Hepatocyte (in vitro differentiated cells): ENCODE data around the gene MAGI2. TPM values are rescaled to one million over a fixed set of nuclear protein-coding genes. Genes with fewer than 3 reads are reported as not detected.

Source experiments
- DNase-seq: peaks from one replicate; pipeline ENCODE4 v3.0.0-alpha.2; 2016; ENCODE audit warnings: low spot score
- H2AFZ ChIP-seq: fragments of 200-600 bp; sonication (generic); 2 replicates; pipeline ENCODE4 v1.6.0; 2016; ENCODE audit warnings: antibody characterized with exemption, mild to moderate bottlenecking
- H3K27ac ChIP-seq: fragments of 200-600 bp; sonication (generic); 2 replicates; pipeline ENCODE4 v1.5.1; 2016; ENCODE audit warnings: mild to moderate bottlenecking
- H3K27me3 ChIP-seq: fragments of 200-600 bp; sonication (generic); 2 replicates; pipeline ENCODE4 v1.6.1; 2016
- H3K36me3 ChIP-seq: fragments of 200-600 bp; sonication (generic); replicated peaks from 2 replicates; pipeline ENCODE4 v1.5.1; 2016; ENCODE audit warnings: low read depth; ENCODE audit not compliant: insufficient read depth
- H3K4me1 ChIP-seq: fragments of 200-600 bp; sonication (generic); 2 replicates; pipeline ENCODE4 v1.5.1; 2016; ENCODE audit warnings: mild to moderate bottlenecking, moderate library complexity; ENCODE audit not compliant: insufficient read depth
- H3K4me2 ChIP-seq: fragments of 200-600 bp; sonication (generic); 2 replicates; pipeline ENCODE4 v1.6.0; 2016
- H3K4me3 ChIP-seq: fragments of 200-600 bp; sonication (generic); 2 replicates; pipeline ENCODE4 v1.5.1; 2016; ENCODE audit warnings: mild to moderate bottlenecking
- H3K79me2 ChIP-seq: fragments of 200-600 bp; sonication (generic); 2 replicates; pipeline ENCODE4 v1.6.0; 2017; ENCODE audit warnings: mild to moderate bottlenecking
- H3K9me2 ChIP-seq: fragments of 200-600 bp; sonication (generic); replicated peaks from 2 replicates; pipeline ENCODE4 v1.6.0; 2017; ENCODE audit warnings: mild to moderate bottlenecking; ENCODE audit not compliant: insufficient read depth
- H3K9me3 ChIP-seq: fragments of 200-600 bp; sonication (generic); 2 replicates; pipeline ENCODE4 v1.5.1; 2016; ENCODE audit warnings: low read depth, mild to moderate bottlenecking
- H4K20me1 ChIP-seq: fragments of 200-600 bp; sonication (generic); 2 replicates; pipeline ENCODE4 v1.6.0; 2016; ENCODE audit warnings: mild to moderate bottlenecking; ENCODE audit not compliant: insufficient read depth, poor library complexity, severe bottlenecking
- CTCF ChIP-seq: fragments of 200-600 bp; sonication (generic); IDR thresholded peaks from 2 replicates; pipeline ENCODE4 v1.5.1; 2016; ENCODE audit warnings: antibody characterized with exemption, mild to moderate bottlenecking; ENCODE audit not compliant: poor library complexity
- EZH2 ChIP-seq: fragments of 200-600 bp; sonication (generic); IDR thresholded peaks from 2 replicates; pipeline ENCODE4 v1.6.1; 2016; ENCODE audit warnings: antibody characterized with exemption, mild to moderate bottlenecking, borderline replicate concordance
- EZH2phosphoT487 ChIP-seq: fragments of 200-600 bp; sonication (generic); IDR thresholded peaks from one replicate; pipeline ENCODE4 v1.6.1; 2018; ENCODE audit warnings: antibody characterized with exemption, mild to moderate bottlenecking, low read depth, moderate library complexity; ENCODE audit not compliant: unreplicated experiment, severe bottlenecking
- WGBS: methylation state at CpG from one replicate; pipeline ENCODE4 v1.1.6; 2016; ENCODE audit warnings: low lambda C conversion rate; ENCODE audit errors: missing lambda C conversion rate; 5-methylcytosine and 5-hydroxymethylcytosine counted together
- polyA plus RNA-seq: library from polyadenylated mRNA; unstranded; fragments of >200 nt; fragmentation: Nextera tagmentation; extraction: Ambion mirVana; gene quantifications from 2 replicates; pipeline ENCODE4 v1.2.1, GENCODE V29; 2016
- total RNA-seq: library from RNA; depleted of rRNA; stranded (reverse); fragments of >200 nt; gene quantifications from 2 replicates; pipeline ENCODE4 v1.2.3, GENCODE V29; 2014

MAGI2 gene
- total and polyA plus RNA-seq, 2 experiments from 2014 or later, result 3.1 to 6.7 TPM

GRCh38 chr7:78115876-78116275, 1337.6 kb downstream of the MAGI2 start:
- H3K4me2 ChIP-seq, result no peak overlapping the region
- no peaks in the 10 kb centered on the region for H3K36me3 ChIP-seq
- no peak for DNase-seq
- H3K27ac ChIP-seq, result no peak overlapping the region
- no peaks in the 10 kb centered on the region for H3K9me3 ChIP-seq
- H3K4me3 ChIP-seq, result no peak overlapping the region
- H3K4me1 ChIP-seq, result no peaks in the 10 kb centered on the region
- no peaks in the 10 kb centered on the region for H4K20me1 ChIP-seq
- H3K9me2 ChIP-seq, result no peaks in the 10 kb centered on the region
- TF ChIP-seq EZH2 (no peak), CTCF (no peak), EZH2phosphoT487 (no peak)
- H3K79me2 ChIP-seq, result no peaks in the 10 kb centered on the region
- no peaks in the 10 kb centered on the region for H3K27me3 ChIP-seq
- H2AFZ ChIP-seq, result no peak overlapping the region

- Histone ChIP-seq H4K20me1 (no peaks in the 10 kb centered on the region), H3K36me3 (no peaks in the 10 kb centered on the region), H3K79me2 (no peaks in the 10 kb centered on the region), H2AFZ (no peak overlapping the region), H3K4me2 (no peak overlapping the region), H3K9me3 (no peaks in the 10 kb centered on the region), H3K9me2 (no peaks in the 10 kb centered on the region), H3K27me3 (no peaks in the 10 kb centered on the region), H3K4me3 (no peak overlapping the region), H3K27ac (no peak overlapping the region), H3K4me1 (no peaks in the 10 kb centered on the region)
- whole genome bisulfite sequencing, result 97% methylated on average over 1 of the region's 1 CpG
- TF ChIP-seq EZH2 (no peak), EZH2phosphoT487 (no peak), CTCF (no peak)
- no peak for DNase-seq
Measured at GRCh38 chr7:78114993-78115392, 1338.5 kb downstream of the MAGI2 start.

GRCh38 chr7:78112488-78112887, 1341.0 kb downstream of the MAGI2 start:
- H3K4me1 ChIP-seq, result no peaks in the 10 kb centered on the region
- no peaks in the 10 kb centered on the region for H4K20me1 ChIP-seq
- no peaks in the 10 kb centered on the region for H3K27me3 ChIP-seq
- no peak overlapping the region for H2AFZ ChIP-seq
- no peaks in the 10 kb centered on the region for H3K79me2 ChIP-seq
- H3K27ac ChIP-seq, result no peak overlapping the region
- DNase-seq, result no peak
- H3K9me3 ChIP-seq, result no peaks in the 10 kb centered on the region
- no peak overlapping the region for H3K4me3 ChIP-seq
- no peak overlapping the region for H3K4me2 ChIP-seq
- no peaks in the 10 kb centered on the region for H3K36me3 ChIP-seq
- no peaks in the 10 kb centered on the region for H3K9me2 ChIP-seq
- WGBS, result 85% methylated on average over 5 of the region's 5 CpGs
- TF ChIP-seq CTCF (no peak), EZH2phosphoT487 (no peak), EZH2 (no peak)

- no peak for DNase-seq
- no peaks in the 10 kb centered on the region for H3K36me3 ChIP-seq
- H3K9me2 ChIP-seq, result no peaks in the 10 kb centered on the region
- H2AFZ ChIP-seq, result no peak overlapping the region
- H3K79me2 ChIP-seq, result no peaks in the 10 kb centered on the region
- H3K9me3 ChIP-seq, result no peaks in the 10 kb centered on the region
- no peaks in the 10 kb centered on the region for H3K4me1 ChIP-seq
- no peak overlapping the region for H3K27ac ChIP-seq
- WGBS, result 61% methylated on average over 3 of the region's 3 CpGs
- no peak overlapping the region for H3K4me2 ChIP-seq
- no peaks in the 10 kb centered on the region for H4K20me1 ChIP-seq
- no peaks in the 10 kb centered on the region for H3K27me3 ChIP-seq
- H3K4me3 ChIP-seq, result no peak overlapping the region
- TF ChIP-seq EZH2, result no peak
- no peak for TF ChIP-seq EZH2phosphoT487
- TF ChIP-seq CTCF, result no peak
Measured at GRCh38 chr7:78111386-78111785, 1342.1 kb downstream of the MAGI2 start.
